HTERT RPE-1 (cell line): ENCODE data around the gene LIMS1.
"Not testable (repeated sequence)": the region's sequence is repeated elsewhere in the genome, so short reads cannot be mapped to it uniquely, and the experiment has no call there.

Experiments
- in situ Hi-C: fragments of 300-500 bp; cut with MboI; formaldehyde crosslinking; loops from 4 replicates; pipeline ENCODE4 v1.14.3; 2020; ENCODE audit warnings: low sequenced_read_pairs

The LIMS1 gene, protein sequence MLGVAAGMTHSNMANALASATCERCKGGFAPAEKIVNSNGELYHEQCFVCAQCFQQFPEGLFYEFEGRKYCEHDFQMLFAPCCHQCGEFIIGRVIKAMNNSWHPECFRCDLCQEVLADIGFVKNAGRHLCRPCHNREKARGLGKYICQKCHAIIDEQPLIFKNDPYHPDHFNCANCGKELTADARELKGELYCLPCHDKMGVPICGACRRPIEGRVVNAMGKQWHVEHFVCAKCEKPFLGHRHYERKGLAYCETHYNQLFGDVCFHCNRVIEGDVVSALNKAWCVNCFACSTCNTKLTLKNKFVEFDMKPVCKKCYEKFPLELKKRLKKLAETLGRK

DNA sequence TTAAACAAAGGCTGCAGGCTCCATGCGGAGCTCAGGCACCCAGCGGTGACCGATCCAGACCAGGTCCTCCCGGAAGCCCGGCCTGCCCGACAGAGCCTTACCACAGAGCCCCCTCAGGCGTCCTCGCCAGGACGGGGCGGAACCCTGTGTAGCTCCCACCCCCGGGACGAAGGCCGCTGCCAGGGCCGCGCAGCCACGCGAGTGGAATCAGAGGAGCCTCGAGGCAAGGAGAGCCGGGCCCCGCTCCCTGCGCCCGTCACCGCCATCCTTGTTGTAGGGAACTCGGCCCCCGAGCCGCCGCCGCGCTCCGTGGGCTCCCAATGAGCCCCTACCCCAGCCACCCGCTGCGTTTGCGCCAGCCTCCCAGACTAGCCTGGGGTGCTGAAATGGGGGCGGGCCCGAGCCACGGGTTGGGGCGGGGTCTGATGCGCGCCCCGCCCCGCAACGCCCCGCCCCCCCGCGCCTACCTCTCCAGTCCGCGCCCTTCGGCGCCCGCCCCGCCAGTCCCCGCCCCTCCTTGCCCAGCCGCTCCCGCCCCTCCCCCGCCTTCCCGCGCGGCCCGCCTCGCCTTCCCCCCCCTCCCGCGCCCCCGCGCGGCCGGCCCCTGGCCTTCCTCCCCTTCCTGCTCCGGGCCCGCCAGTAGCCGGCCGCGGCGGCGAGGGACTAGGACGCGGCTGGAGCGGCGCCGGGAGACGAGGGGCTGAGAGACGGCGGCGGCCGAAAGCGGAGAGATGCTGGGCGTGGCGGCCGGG lies at the start of gene LIMS1:
TSS of gene LIMS1 (plus strand) at position 639 of the 752 bp plus-strand sequence. CDS start at position 732, 93 bp downstream.
- in situ Hi-C loops: no loop called here

DNA sequence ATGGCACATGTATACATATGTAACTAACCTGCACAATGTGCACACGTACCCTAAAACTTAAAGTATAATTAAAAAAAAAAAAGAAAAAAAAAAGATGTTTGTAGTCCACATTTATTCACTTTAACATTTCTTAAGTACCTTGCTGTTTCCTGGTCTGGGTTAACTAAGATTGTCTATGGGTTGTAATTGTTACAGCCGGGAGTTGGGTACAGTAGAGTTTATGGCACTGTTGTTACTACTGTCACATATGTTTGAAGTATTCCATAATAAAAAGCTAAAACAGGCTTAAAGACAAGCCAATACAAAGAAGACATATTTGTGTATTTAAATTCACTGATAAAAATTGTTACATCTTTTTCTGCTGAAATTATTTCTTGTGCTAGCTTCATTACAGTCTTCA lies 49.0 kb upstream of the LIMS1 start:
- in situ Hi-C loops: no loop called here

DNA sequence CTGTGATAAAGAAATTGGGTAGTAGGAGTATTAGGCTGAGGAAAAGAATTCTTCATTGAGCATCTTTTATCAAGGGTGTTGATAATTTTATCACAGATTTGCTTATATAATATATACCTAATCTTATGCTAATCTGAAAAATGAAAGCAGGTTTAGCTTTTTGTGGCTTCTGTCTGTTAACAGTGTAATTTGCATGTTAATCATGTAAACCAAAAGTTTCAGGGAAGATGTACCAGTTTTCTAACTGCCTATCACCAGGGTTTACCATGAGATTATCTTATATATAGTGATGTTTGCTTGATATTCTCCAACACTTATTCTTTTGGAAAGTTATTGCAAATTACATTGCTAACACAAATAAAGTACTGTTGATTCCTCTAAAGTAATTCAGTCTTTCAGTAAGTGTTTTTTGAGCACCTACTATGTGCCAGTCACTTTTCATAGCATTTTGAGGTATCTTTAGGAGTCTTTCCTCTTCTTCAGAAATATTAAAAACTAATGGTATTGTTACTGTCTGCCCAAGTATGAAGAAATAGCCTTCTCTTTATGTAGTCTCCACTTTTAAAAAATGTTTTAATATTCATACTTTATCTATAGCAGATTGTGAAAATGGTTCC lies 43.7 kb upstream of the LIMS1 start:
- in situ Hi-C loops: no loop called here

GRCh38 chr2:108491848-108492247 lies 42.4 kb upstream of the LIMS1 start:
- in situ Hi-C loops: no loop called here

GRCh38 chr2:108492364-108492763 lies 41.9 kb upstream of the LIMS1 start:
- in situ Hi-C loops: no loop called here

GRCh38 chr2:108496167-108496566 lies 38.1 kb upstream of the LIMS1 start:
- in situ Hi-C loops: not testable (repeated sequence)

DNA sequence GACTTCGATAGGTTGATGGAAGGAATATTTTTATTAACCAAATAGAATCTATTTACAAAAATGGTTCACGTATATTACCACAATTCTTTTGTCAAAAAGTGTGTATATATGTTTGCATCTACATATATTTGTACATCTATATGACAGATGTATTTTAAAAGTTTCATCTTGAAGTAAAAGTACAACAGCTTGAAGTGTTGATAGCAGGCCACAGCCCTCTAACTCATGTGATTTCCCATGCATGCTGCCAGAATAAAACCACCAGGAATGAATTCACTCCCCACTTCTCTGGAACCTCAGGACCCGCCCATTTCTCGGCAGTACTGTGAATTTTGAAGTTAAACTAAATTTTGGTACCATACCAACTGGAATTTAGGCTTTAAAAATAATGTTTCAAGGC lies 26.6 kb upstream of the LIMS1 start:
- in situ Hi-C loops: not testable (repeated sequence)

GRCh38 chr2:108512431-108512830 lies 21.8 kb upstream of the LIMS1 start:
- in situ Hi-C loops: not testable (repeated sequence)

GRCh38 chr2:108514478-108514877 lies 19.8 kb upstream of the LIMS1 start:
- in situ Hi-C loops: not testable (repeated sequence)

GRCh38 chr2:108524688-108525087 lies 9.6 kb upstream of the LIMS1 start:
- in situ Hi-C loops: not testable (repeated sequence)

- in situ Hi-C loops: not testable (repeated sequence)
Observed at GRCh38 chr2:108525258-108525657, 9.0 kb upstream of the LIMS1 start.

DNA sequence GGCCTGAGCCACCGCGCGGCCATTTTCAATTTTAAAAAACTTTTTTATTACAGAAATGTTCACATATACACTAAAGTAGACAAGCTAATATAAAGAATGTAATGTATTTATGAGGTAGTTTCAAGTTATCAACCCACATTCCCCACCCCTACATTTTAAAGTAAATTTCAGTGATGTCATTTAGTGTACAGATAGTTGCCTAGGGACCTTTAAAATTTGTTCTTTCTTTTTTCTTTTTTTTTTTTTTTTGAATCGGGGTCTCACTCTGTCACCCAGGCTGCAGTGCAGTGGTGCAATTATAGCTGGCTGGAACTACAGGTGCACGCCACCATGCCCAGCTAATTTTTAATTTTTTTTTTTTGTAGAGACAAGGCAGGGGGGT lies 2.6 kb upstream of the LIMS1 start:
- in situ Hi-C loops: no loop called here

DNA sequence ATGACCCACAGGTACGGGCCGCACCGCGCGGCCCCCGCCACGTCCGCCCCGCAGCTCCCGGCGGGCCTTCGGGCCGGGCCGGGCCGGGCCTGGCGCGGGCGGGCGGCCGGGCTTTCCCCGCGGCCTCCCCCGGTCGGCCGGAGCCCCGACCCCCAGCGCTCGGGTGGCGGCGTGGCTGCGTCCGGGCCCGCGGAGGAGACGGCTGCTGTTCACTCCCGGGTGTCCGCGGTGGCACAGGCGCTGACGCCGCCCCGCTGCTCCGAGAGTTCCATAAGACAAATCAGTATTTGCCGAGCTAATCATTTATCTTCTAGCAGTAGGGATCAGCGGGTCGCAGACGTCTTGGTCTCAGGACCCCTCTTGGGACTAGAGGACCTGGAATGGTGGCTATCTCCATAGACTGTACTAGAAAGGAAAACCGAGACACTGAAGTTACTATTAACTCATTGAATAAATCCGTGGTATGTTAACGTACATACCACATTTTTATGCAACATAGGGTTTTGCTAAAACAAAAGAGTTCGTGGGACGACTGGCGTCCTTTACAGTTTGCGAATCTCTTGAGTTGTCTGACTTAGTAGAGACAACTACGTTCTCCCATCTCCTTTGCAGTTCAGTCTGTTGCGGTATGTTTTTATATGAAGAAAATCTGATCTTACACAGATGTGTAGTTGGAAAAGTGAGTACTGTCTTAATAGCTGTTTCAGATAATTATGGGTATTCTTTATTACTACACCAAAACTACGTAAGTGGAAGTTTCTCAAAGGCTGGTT lies 500 bp downstream of the LIMS1 start:
- in situ Hi-C loops: no loop called here

DNA sequence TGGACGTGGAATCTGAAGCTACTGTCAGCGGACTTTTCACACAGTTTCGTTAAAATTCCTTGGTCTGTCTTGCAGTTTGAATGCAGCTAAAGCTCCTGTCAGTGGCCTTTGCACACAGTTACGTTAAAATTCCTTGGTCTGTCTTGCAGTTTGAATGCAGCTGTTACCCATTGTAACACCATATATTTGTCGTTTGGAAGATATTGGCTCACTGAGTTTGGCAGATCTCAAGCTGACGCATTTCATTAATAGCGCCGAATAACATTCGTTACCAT lies 1.0 kb downstream of the LIMS1 start:
- in situ Hi-C loops: no loop called here

- in situ Hi-C loops: no loop called here
Observed at GRCh38 chr2:108536133-108536780, 2.0 kb downstream of the LIMS1 start.

- in situ Hi-C loops: no loop called here
Observed at GRCh38 chr2:108536911-108537310, 2.6 kb downstream of the LIMS1 start.

DNA sequence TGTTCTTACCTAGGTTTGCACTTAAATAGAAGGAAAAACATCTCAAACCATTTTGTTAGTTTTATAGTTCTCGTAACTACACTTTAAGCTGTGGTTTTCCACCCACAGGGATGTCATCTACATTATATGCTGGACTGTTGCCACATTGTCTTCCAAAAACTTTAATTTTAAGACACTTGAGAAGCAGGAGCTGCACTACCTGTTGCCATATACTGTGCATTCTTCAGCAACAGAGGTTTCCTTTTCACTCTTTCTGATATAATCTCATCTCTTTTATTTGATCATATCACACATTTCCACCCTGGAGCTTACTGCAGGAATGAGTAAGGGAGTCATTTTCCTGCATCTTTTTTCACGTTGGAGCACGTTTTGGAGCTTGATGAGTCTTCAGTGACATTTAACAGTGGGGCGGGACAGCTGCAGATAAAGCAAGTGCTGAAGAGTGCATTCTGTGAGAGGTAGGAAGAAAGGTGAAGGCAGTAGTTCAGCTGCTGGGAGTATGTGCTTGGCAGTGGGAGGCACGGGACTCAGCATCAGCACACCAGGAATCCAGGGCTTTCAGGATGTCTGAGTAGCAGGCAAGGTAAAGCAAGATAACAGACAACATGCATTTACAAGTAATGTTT lies 3.8 kb downstream of the LIMS1 start:
- in situ Hi-C loops: no loop called here

DNA sequence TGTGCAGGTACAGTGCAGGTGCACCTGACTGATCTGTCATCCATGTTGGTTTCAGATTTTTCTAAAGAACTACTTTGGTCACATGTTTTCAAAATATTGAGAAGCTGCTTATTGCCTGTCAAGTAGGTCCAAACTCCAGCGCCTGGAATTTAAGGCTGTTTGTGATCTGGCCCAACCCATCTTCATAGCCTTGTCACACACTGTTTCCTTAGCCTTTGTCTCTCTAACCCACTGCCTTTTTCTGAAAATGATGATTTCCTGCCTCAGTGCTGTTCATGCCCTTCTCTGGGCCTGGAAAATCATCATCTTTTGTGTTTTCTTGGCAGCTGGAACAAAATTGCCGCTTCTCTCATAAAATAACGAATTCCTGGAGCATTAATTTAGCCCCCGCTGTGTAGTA lies 7.2 kb downstream of the LIMS1 start:
- in situ Hi-C loops: no loop called here

GRCh38 chr2:108542071-108542470 lies 7.8 kb downstream of the LIMS1 start:
- in situ Hi-C loops: no loop called here

GRCh38 chr2:108547606-108548005 lies 13.3 kb downstream of the LIMS1 start:
- in situ Hi-C loops: no loop called here
